ENCODE measurements around the gene MAP1LC3B. TPM values are rescaled to one million over a fixed set of nuclear protein-coding genes. Genes with fewer than 3 reads are reported as not detected.
"Not testable (repeated sequence)": the region's sequence is repeated elsewhere in the genome, so short reads cannot be mapped to it uniquely, and the experiment has no call there.

The MAP1LC3B gene
- total RNA-seq, 1 donor from 2014 or later: 58.9 TPM

DNA sequence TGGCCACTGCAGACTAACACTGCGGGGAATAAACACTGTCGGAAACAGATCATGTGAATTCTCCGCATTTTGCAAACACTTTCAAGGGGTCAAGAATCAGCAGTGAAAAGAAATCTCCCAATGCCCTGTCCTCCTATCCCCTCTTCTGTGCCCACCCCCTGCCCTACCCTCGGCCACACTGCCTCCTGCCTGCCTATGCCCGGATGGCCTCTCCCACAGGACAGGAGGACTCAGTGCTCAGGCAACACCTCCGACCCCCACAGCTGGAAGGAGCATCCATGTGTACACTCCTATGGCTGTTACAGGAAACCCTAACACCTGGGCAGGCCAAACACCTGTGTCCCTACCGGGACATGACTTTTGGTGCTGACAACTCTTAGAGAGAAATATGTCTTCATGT, 33.0 kb upstream of the MAP1LC3B start:
- intact Hi-C loops (cut with micrococcal nuclease): no loop called here

DNA sequence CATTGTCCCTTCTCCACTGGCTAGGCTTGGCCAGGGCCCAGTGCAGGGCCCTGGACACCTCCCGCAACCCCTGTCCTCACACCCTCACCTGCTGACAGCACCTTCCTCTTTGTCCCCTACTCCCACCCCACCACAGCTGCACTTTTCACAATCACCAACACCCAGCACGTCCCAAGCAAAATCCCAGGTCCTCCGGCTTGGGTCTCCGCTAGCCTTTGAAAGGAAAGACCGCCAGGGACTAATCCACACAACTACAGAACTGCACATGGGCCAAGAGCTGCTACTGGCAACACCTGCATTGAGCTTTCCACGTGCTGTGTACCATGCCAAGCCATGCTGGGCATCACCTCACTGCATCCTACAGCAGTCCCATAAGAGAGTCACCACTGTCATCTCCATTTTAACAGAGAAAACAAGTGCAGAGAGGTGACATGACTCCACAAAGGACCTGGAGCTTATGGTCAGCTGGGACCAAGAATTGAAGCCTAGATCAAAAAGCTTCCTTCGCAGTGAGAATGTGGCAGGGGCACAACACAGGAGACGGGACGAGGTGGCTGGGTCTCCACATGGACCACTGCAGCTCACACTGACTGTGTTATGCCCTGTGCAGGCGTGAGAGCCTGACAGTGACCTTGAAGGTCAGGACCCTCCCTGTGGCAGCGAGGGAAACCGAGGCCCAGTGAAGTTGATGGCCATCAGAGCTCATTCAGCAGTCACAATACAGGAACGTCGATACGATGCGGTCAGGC, 31.1 kb upstream of the MAP1LC3B start:
- intact Hi-C loops (cut with micrococcal nuclease): no loop called here

DNA sequence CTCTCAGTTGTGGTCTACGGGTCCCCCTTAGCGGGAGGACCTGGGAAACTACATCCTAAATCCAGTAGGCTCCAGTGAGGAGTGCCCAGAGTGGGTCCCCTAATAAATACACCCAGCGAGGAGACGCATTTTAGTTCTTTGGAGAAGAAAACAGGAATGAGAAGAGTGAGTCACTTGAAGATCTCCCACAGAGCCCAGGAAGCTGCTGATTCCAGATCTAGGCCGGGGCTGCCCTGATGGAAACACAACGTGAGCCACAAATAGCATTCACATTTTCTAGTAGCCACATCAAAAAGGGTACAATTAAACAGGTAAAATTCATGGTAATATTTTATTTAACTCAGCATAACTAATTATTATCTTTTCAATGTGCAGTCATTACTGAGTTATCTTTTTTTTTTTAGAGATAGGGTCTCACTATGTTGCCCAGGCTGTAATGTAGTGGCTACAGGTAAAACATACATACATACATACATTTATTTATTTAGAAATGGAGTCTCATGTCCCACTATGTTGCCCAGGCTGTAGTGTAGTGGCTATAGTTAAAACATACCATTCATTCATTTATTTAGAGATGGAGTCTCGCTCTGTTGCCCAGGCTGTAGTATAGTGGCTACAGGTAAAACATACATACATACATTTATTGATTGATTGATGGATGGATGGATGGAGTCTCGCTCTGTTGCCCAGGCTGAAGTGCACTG, 30.1 kb upstream of the MAP1LC3B start:
- intact Hi-C loops (cut with micrococcal nuclease): no loop called here

DNA sequence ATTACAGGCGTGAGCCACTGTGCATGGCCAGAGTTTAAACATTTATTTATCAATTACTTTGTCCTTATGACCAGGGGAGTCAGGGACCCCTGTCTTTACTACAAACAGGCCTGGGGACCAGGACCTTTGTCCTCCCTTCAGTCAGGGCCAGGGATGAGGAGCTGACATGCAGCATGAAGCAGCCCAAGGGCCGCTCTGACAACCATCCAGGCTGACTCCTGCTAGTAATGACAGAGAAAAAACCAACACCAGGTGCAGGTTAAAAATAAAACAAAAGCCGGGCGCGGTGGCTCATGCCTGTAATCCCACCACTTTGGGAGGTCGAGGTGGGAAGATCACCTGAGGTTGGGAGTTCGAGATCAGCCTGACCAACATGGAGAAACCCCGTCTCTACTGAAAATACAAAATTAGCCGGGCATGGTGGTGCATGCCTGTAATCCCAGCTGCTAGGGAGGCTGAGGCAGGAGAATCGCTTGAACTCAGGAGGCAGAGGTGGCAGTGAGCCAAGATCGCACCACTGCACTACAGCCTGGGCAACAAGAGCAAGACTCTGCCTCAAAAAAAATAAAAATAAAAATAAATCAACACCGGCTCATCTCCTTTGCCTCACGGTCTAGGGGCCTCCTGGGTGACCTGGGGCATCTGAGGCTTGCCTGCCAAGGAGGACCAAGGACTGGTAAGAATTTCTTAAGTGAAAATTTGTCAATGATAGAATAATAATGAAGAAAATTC, 29.1 kb upstream of the MAP1LC3B start:
- intact Hi-C loops (cut with micrococcal nuclease): not testable (repeated sequence)

DNA sequence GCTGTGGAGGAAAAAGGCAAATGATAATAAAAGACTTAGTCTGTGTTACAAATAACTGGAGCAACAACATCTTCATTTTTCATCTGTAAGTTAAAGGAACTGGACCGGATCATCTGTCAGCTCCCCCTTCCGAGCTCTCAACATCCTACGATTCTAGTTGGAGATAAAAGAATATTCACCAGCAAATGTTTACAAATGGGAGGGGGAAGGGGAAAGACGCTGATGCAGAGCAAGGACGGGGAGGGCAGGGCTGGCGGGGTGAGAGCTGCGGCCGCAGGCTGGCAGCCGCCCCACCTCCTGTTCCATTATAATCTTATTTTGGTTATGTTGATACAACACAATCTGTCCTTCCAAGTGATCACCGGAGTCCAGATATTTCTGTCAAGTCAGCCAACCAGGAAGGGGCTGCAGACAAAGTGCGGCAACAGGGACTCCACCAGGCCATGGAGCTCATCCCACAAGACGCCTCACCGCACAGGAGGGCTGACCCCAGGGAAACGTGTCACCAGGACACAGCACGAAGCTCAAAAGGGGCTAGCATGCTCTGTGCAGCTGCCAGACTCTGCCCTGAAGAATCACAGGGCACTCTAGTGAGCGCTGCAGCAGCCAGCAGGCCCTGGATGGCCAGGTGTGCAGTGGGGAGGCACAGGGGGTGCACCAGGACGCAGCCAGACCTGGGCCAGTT, 28.2 kb upstream of the MAP1LC3B start:
- intact Hi-C loops (cut with micrococcal nuclease): no loop called here

DNA sequence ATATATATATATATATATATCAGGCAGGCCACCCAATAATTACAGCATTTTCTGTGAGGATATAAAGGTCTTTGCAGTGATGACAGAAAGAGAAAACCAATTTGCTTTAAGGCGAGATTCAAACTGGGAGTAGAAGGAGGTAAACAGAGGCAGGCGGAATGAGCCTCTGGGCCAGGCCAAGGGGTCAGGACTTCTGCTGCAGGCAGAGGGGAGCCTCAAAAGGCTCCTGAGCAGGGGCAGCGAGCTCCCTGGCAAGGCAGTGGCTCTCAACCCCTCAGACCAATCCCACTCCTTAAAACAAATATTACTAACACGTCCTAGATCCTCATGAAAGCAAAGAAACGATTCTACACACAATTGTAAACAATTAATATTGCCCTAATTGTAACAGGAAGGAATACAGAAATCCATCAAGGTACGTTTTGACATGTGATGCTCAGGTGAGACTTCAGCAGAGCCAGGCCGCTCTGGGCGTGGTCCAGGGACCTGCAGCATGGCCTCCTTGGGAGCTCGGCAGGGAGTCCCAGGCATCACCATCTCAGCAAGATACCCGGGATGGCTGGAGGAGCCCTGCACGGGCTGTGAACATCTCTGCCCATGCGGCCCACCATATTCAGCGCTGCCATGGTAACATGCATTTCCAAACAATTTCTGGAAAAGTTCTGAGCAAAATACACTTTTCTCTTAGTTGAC, 27.0 kb upstream of the MAP1LC3B start:
- intact Hi-C loops (cut with micrococcal nuclease): no loop called here

DNA sequence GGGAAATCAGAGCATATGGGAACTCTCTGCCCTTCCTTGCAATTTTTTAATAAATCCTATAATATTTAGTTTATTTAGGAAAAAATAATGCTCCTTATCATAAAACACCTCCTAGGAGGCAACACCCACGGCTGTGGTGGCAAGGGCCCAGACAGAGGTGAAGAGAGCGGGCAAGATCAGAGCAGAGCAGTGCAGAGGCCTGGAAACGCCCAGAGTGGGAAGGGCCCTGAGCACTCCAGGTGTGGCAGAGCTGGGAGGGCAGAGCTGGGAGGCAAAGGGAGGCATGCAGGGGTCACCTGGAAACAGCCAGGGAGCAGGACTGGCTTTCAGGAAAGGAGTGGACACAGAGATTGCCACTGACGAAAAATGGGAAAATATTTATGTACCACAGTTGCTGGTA, 25.8 kb upstream of the MAP1LC3B start:
- intact Hi-C loops (cut with micrococcal nuclease): no loop called here

DNA sequence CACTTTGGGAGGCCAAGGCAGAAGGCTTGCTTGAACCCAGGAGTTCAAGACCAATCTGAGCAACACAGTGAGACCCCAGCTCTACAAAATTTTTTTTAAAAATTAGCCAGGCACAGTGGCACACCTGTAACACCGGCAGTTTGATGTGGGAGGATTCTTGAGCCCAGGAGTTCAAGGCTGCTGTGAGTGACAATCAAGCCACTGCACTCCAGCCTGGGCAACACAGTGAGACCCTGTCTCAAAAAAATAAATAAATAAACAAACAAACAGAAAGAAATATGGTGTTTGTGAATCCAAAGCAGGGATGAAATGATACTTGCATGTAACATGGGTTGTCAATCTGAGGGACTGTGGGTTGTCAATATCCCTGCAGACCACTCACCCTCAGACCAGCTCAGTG, 25.2 kb upstream of the MAP1LC3B start:
- intact Hi-C loops (cut with micrococcal nuclease): no loop called here

DNA sequence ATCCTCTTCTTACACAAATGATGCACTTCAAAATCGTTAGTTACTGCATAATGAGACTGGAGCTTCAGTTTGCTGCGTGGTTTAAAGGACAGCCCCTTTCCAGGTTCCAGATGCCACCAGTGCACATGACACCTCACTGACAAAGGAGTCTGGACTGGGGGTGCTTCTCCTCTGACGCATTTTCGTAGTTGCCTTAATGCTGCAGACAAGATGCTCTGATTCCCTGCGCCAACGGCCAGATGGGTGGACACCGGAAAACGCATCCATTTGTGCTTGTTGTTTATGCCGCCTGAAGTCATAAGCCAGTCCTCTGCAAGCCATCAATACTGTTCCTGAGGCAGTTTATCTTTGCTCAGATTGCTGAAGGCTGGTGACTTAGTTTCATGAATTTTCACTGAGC, 24.6 kb upstream of the MAP1LC3B start:
- intact Hi-C loops (cut with micrococcal nuclease): no loop called here

DNA sequence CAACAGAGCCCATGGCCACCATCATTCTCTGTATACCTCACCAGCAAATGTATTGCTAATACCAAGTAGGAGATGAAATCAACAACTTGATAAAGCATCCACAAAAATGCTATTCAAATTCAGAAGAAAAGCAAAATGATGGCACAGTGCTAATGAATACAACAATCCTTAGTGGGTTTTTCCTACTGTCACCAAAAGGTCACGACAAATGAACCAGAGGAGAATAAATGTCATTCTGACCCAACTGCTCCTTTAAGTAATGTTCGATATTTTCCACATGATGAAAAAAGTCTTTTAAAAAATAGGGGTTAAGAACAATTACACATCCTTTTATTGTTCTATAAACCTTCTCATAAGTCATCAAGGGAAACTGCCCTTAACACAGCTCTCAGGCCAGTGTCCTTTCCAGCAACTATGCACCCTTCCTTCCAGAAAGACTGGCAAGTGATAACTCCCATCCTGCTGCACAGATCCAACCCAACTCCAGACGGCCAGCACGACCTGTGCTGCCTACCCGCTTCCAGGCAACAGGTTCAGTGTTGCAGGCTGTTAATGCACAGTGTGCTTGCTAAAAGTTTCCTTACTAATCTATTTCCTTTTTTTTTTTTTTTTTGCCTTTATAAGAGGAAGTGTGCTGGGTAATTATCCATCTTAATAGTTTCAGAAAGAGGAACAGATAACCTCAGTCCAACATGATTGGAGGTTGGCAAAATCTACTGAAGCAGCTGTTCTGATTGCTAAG, 23.9 kb upstream of the MAP1LC3B start:
- intact Hi-C loops (cut with micrococcal nuclease): no loop called here

DNA sequence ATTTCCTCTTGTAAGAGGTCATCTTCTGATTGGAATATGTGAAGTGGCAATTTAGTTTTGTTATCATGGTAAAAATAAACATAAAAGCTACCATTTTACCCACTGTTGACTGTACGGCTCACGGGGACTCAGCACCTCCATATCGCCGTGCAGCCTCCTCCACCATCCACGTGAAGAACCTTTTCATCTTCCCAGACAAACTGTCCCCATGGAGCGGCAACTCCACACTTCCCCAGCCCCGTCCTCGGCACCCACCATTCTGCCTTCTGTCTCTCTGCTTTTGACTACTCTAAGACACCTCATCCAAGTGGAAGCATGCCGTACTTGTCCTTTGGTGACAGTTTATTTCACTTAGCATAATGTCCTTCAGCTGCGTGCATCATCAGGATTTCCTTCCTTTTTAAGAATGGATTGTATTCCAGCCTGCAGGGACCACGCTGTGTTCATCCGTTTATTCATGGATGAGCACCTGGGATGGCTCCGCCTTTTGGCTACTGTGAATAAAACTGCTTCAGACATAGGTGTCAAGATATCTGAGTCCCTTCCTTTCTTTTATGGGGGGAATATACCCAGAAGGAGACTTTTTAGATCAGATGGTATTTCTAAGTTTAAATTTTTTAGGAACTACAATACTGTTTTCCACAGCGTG, 22.9 kb upstream of the MAP1LC3B start:
- intact Hi-C loops (cut with micrococcal nuclease): no loop called here

DNA sequence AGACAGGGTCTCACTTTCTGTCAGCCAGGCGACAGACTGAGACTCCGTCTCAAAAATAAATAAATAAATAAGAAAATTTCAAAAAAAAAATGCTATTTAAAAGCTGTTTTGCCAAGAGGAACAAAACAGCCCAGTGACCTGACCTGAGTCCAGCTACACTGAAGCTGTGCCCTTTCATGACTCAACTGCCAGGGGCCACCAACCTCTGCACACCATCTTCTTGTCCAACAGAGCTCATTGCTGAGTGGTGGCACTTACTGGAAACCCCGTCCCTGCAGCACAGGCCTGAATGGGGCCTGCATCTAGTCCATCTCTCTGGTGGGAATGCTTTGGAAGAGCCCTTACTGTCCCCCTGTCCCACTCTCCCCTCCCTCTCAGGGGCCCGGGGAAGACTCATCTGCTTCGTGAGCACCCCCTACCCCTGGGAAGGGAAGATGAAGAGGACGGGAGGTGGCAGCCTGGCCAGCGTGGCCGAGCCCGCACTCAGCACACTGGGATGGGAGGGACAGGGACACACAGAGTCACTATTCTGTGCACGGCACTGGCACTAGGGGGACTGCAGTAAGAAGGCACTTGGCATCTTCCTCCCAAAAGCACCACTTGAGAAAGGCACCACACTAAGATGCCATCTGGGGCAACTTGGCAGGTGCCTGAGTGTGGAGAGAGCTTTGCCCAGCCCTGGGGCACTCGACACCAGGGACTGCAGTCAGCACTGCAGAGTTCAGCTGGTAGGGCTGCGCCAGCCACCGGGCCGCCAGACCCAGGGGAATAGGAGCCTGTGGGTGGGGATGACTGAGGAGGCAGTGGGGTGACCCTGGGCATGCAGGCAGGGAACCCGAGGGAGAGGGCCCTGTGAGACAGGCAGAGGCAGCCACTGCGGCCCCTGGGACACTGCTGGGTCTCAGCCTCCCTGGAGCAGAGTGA, 22.1 kb upstream of the MAP1LC3B start:
- intact Hi-C loops (cut with micrococcal nuclease): no loop called here

DNA sequence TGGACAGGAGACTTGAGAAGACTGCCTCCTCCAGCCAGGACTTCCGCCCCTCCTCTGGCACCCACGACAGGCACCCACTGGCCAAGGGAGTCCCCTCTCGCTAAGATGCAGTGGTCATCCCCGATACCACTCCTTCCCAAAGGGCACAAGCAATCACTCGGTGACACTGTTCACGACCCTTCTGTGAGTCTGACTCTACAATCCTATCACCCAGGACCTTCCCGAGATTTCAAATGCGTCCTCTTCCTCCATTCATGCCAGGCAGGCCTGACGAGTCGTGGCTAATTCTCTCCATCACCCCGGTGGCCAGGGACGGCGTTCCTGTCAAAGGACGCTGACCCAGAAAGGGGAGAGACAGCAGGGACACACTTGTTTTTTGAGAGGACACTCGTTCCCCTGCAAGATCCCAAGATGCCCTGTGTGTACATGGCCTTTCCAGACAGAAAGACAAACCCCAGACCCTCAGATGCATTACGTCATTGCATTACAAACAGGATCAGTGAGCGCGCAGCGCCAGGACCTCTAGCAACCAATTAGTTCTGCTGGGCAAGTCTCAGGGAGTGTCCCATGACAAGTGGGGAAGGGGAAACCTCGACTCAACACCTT, 20.8 kb upstream of the MAP1LC3B start:
- intact Hi-C loops (cut with micrococcal nuclease): no loop called here

DNA sequence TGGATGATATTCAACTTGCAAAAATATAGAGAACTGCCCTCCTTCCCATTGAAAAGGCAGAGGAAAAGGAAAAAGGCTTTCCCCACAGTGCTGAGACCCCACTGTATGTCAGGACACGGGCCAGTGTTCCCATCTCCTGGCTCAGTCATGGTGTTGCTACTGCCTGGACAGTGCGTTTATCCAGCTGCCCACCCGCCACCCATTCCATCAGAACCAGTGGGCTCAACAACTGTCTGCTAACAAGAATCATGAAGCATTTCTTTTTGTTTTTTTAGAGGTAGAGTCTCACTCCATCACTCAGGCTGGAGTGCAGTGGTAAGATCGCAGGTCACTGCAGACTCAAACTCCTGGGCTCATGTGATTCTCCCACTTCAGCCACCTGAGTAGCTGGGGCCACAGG, 19.8 kb upstream of the MAP1LC3B start:
- intact Hi-C loops (cut with micrococcal nuclease): no loop called here

DNA sequence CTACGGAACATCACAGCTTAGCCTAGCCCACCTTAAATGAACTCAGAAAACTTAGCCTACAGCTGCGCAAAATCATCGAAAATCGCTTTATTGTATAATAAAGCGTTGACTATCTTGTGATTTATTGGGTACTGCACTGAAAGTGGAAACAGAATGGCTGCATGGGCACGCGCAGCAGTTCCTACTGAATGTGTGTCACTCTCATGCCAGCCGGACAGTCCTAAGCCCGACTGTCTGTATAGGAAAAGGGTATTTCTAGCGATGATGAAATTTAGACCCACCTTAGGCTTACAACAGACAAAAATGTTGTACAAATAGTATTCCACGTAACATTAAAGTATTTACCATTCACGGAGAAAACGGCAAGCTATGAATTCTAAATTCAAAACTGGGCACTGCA, 17.8 kb upstream of the MAP1LC3B start:
- intact Hi-C loops (cut with micrococcal nuclease): no loop called here

DNA sequence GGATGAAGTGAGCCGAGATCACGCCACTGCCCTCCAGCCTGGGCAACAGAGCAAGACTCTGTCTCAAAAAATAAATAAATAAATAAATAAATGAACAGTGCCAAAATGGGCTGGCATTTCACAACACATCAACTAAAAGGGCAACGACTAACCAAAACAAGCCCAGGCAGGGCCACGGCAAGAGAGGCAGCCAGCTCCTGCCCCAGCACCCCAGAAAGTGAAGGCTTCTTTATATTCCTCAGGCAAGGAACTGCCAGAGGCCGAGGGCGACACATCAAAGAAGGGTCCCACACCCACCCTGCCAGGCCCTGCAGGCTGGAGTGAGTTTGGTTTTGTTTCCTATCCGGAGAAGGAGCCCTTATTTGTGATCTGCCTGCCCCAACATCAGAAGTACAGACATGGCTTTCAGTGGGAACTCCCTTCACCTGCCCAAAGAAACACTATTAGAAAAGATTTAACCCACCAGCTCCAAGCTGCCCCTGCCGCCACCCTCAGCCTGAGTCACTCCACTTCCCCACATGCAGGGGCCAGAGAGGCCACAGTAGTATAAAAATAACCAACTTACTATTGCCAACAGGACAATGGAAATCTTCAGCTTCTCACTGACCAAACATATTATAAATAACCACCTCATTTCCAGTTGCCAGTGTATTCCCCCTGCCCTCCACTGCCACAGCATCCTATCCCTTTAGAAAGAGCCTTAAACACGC, 16.6 kb upstream of the MAP1LC3B start:
- intact Hi-C loops (cut with micrococcal nuclease): no loop called here

DNA sequence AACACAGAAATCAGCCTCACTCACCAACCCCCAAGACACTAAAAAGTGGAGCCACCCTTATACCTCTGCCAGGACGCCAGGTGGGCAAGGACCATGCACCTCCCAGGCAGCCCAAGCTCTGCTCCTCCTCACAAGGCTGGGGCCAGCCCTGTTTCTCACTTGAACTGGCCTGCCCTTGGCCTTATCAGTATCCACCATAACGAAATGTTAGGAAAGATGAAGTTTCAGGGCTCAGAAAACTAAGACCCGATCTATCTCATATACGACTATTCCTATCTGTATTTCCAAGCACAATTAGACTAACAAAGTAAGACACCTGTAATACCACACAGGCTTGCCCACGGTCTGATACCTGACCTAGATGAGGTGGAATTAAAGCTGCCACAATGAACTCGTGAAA, 15.5 kb upstream of the MAP1LC3B start:
- intact Hi-C loops (cut with micrococcal nuclease): no loop called here

DNA sequence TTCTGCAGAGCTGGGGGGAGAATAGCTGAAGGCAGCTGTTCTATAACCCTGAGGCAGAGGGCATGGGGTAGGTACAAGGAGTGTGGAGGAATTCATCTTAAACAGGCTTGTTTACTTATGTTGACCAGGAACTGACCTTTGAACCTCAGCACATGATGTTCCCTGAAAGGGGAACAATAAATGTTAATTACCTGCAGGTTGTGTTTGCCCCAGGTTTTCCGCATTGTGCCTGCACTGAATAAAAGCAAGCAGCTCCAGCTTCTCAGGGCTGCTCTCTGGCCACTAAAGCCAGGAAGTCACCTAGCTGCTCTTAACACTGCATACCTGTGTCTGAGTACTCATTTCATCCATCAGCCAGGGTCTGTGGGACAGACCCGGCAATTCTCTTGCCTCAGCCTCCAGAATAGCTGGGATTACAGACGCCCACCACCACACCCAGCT, 12.8 kb upstream of the MAP1LC3B start:
- intact Hi-C loops (cut with micrococcal nuclease): not testable (repeated sequence)

All from T-helper 1 cell treated with Interleukin-12 subunit alpha and Interleukin-12 subunit beta and Interleukin-4 antibody, amounts not matched to agents 30 ng/mL and 1 ng/mL, for 36 hours (primary cell).